ENCODE data around the gene PDGFC. TPM values are rescaled to one million over a fixed set of nuclear protein-coding genes. Genes with fewer than 3 reads are reported as not detected.

PDGFC gene
- total RNA-seq, 4 donors from 2014 or later, result 28.0 to 43.9 (median 34.8) TPM

- Histone ChIP-seq H3K9me3 (no peaks in the 10 kb centered on the region), H3K4me3 (no peak overlapping the region), H3K27me3 (no peaks in the 10 kb centered on the region), H3K27ac (no peak overlapping the region), H3K36me3 (no peaks in the 10 kb centered on the region), H3K4me1 (no peaks in the 10 kb centered on the region)
- 75 to 78% methylated on average over 5 to 8 of the region's 8 CpGs for WGBS, 2 donors (ENCODE audit: low coverage in 1 of 2)
- ATAC-seq, result no peak
- no peak for TF ChIP-seq CTCF (IDR thresholded peaks at IDR 0.05)
- no peak for TF ChIP-seq EP300 (IDR thresholded peaks at IDR 0.05)
- TF ChIP-seq POLR2AphosphoS5 (IDR thresholded peaks at IDR 0.05), result no peak
- TF ChIP-seq POLR2A (IDR thresholded peaks at IDR 0.05), result no peak
Observed at GRCh38 chr4:156718226-156718625, 253.4 kb downstream of the PDGFC start.

- Histone ChIP-seq H3K27ac (no peak overlapping the region), H3K4me1 (no peaks in the 10 kb centered on the region), H3K4me3 (no peak overlapping the region), H3K27me3 (no peaks in the 10 kb centered on the region), H3K9me3 (no peaks in the 10 kb centered on the region), H3K36me3 (no peaks in the 10 kb centered on the region)
- ATAC-seq, result no peak
- 79 to 87% methylated on average over 2 to 3 of the region's 4 CpGs for WGBS, 2 donors (ENCODE audit: low coverage in 1 of 2)
- TF ChIP-seq POLR2AphosphoS5 (IDR thresholded peaks at IDR 0.05), result no peak
- no peak for TF ChIP-seq POLR2A (IDR thresholded peaks at IDR 0.05)
Observed at GRCh38 chr4:156711193-156711590, 260.4 kb downstream of the PDGFC start.

Small RNA genes lying within 50 kb of the gene (small RNA-seq; reads per million reads assigned to genes)
- 0 reads per million in 4 donors for gene AC092608.2

Other genes starting within 250 kb of the PDGFC start
- gene GLRB, start 104.4 kb upstream of the PDGFC start, total RNA-seq, result 1 to 10 TPM; 1.6 to 5.8 (median 2.7) TPM
- 1 to 10 TPM in 2 of 4 donors, under 1 TPM in 1, not detected in 1; 0.30 to 9.8 (median 8.4) TPM for gene GRIA2, start 248.9 kb upstream of the PDGFC start, total RNA-seq

All from gastroesophageal sphincter (tissue), 4 donors.